Type B pancreatic cell (in vitro differentiated cells): ENCODE measurements around the gene NUP35. TPM values are rescaled to one million over a fixed set of nuclear protein-coding genes. Genes with fewer than 3 reads are reported as not detected.
"Not testable (repeated sequence)": the region's sequence is repeated elsewhere in the genome, so short reads cannot be mapped to it uniquely, and the experiment has no call there.

Experiments
- DNase-seq: peaks from one replicate; pipeline ENCODE4 v3.0.0; 2021; ENCODE audit warnings: mixed read lengths; ENCODE audit not compliant: unreplicated experiment; ENCODE audit errors: extremely low spot score
- H3K27ac Mint-ChIP-seq: 2 replicates; pipeline ENCODE4 v1.8.0; 2021; ENCODE audit warnings: mild to moderate bottlenecking, mixed read lengths
- H3K27me3 Mint-ChIP-seq: 2 replicates; pipeline ENCODE4 v1.8.0; 2021; ENCODE audit warnings: mixed read lengths
- H3K36me3 Mint-ChIP-seq: 2 replicates; pipeline ENCODE4 v1.8.0; 2021; ENCODE audit warnings: mixed read lengths
- H3K4me1 Mint-ChIP-seq: one replicate; pipeline ENCODE4 v1.8.0; 2021; ENCODE audit warnings: mixed read lengths; ENCODE audit not compliant: unreplicated experiment
- H3K4me3 Mint-ChIP-seq: 2 replicates; pipeline ENCODE4 v1.8.0; 2021; ENCODE audit warnings: mild to moderate bottlenecking, mixed read lengths
- H3K9me3 Mint-ChIP-seq: 2 replicates; pipeline ENCODE4 v1.8.0; 2021; ENCODE audit warnings: mixed read lengths
- CTCF ChIP-seq: fragments of 200-600 bp; sonication (generic); conservative IDR thresholded peaks from 2 replicates; pipeline ENCODE4 v1.5.0; 2021; ENCODE audit warnings: antibody characterized with exemption, mild to moderate bottlenecking
- total RNA-seq: library from RNA; stranded (reverse); gene quantifications from 2 replicates; pipeline ENCODE4 v1.2.1, GENCODE V29; 2021; ENCODE audit warnings: low replicate concordance

NUP35 gene
- total RNA-seq, 1 donor from 2014 or later = 24.4 TPM

- no peak for DNase-seq
- Mint-ChIP-seq H3K27ac (no peak overlapping the region), H3K4me1 (no peaks in the 10 kb centered on the region), H3K9me3 (peaks cover 5% of the 10 kb centered on the region), H3K27me3 (no peaks in the 10 kb centered on the region), H3K36me3 (peaks cover 54% of the 10 kb centered on the region), H3K4me3 (no peak overlapping the region)
- TF ChIP-seq CTCF = no peak
Measured at GRCh38 chr2:183149489-183149888, 25.2 kb downstream of the NUP35 start.

- H3K9me3 Mint-ChIP-seq, H3K4me3 Mint-ChIP-seq, H3K27ac Mint-ChIP-seq, H3K27me3 Mint-ChIP-seq, DNase-seq, H3K4me1 Mint-ChIP-seq: not testable (repeated sequence)
- H3K36me3 Mint-ChIP-seq = peaks cover 56% of the 10 kb centered on the region
Measured at GRCh38 chr2:183152280-183152679, 28.0 kb downstream of the NUP35 start.

GRCh38 chr2:183153967-183154366 is 29.7 kb downstream of the NUP35 start:
- Mint-ChIP-seq H3K27me3 (no peaks in the 10 kb centered on the region), H3K36me3 (peaks cover 52% of the 10 kb centered on the region), H3K4me1 (no peaks in the 10 kb centered on the region), H3K4me3 (no peak overlapping the region), H3K27ac (no peak overlapping the region), H3K9me3 (no peaks in the 10 kb centered on the region)
- no peak for DNase-seq
- no peak for TF ChIP-seq CTCF

GRCh38 chr2:183154772-183155171 is 30.5 kb downstream of the NUP35 start:
- H3K27ac Mint-ChIP-seq, H3K27me3 Mint-ChIP-seq, DNase-seq, H3K9me3 Mint-ChIP-seq, H3K4me3 Mint-ChIP-seq, H3K4me1 Mint-ChIP-seq: not testable (repeated sequence)
- peaks cover 52% of the 10 kb centered on the region for H3K36me3 Mint-ChIP-seq

- Mint-ChIP-seq H3K9me3 (no peaks in the 10 kb centered on the region), H3K4me3 (no peak overlapping the region), H3K27ac (no peak overlapping the region), H3K36me3 (peaks cover 44% of the 10 kb centered on the region), H3K27me3 (no peaks in the 10 kb centered on the region), H3K4me1 (no peaks in the 10 kb centered on the region)
- no peak for DNase-seq
- TF ChIP-seq CTCF = no peak
Measured at GRCh38 chr2:183157131-183157530, 32.9 kb downstream of the NUP35 start.

GRCh38 chr2:183162362-183162761 is 38.1 kb downstream of the NUP35 start:
- Mint-ChIP-seq H3K4me1 (no peaks in the 10 kb centered on the region), H3K27me3 (no peaks in the 10 kb centered on the region), H3K27ac (no peak overlapping the region), H3K36me3 (peaks cover 40% of the 10 kb centered on the region), H3K4me3 (no peak overlapping the region), H3K9me3 (no peaks in the 10 kb centered on the region)
- no peak for TF ChIP-seq CTCF
- no peak for DNase-seq
